ENCODE data around the gene PCDHGA1. TPM values are rescaled to one million over a fixed set of nuclear protein-coding genes. Genes with fewer than 3 reads are reported as not detected.
"Not testable (repeated sequence)": the region's sequence is repeated elsewhere in the genome, so short reads cannot be mapped to it uniquely, and the experiment has no call there.

Gene PCDHGA1
- total RNA-seq, 2 experiments from 2014 or later: not detected

DNA sequence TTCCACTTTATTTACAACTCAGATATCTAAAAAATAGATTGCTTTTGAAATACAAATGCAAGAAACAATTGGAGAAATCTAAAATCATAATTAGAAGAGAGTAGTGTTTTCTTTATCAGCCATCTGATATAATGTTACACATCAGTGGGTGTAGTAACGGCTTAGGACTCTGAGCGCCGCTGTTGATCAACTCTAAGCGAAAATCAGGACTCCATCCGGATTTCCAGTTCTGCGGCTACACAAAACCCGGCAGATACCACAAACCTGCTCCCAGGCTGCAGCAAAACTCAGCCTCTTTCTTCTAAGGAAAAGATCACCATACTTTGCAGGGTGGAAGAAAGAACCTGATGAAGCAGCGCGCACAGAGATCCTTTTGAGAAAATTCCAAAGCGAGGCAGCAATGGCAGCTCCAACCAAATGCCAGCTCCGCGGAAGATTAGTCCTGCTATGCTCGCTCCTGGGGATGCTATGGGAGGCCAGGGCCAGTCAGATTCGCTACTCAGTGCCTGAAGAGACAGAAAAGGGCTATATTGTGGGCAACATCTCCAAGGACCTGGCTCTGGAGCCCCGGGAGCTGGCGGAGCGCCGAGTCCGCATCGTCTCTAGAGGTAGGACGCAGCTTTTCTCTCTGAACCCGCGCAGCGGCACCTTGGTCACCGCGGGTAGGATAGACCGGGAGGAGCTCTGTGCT, 72.4 kb downstream of the PCDHGA1 start, which contains the start of gene PCDHGA9:
TSS of gene PCDHGA9 (plus strand) at position 226 of the 691 bp plus-strand sequence. CDS start at position 401, 175 bp downstream.
- peak within 1 kb of the TSS; percentile 23 for H3K4me3 Mint-ChIP-seq
- DNase-seq: peak; percentile 31
- H3K9me3 Mint-ChIP-seq: peaks cover 31% of the 10 kb centered on the region
- ChIA-PET POLR2A (no interaction called here), CTCF (interaction anchor here (1.0 to 1.5 kb wide), 4 partner anchors 10 to 165 kb away, joined by 3 to 7 read pairs (median 4); partner anchors contain the start of gene PCDHGA10)
- intact Hi-C loops (cut with micrococcal nuclease): no loop called here
- H3K36me3 Mint-ChIP-seq: peaks cover 25% of the 10 kb centered on the region
- no peak within 1 kb of the TSS for H3K27ac Mint-ChIP-seq
- H3K4me1 Mint-ChIP-seq (ENCODE audit: low read depth): no peaks in the 10 kb centered on the region
- H3K27me3 Mint-ChIP-seq: peaks cover 57% of the 10 kb centered on the region

DNA sequence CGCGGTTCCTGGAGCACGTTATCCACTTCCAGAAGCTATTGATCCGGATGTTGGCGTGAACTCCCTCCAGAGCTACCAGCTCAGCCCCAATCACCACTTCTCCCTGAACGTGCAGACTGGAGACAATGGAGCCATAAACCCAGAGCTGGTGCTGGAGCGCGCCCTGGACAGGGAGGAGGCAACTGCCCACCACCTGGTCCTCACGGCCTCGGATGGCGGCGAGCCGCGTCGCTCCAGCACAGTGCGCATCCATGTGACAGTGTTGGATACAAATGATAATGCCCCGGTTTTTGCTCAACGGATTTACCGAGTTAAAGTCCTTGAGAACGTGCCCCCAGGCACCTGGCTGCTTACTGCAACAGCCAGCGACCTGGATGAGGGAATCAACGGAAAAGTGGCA, 73.1 kb downstream of the PCDHGA1 start:
- H3K36me3 Mint-ChIP-seq: peaks cover 27% of the 10 kb centered on the region

GRCh38 chr5:141407790-141408505, 77.6 kb downstream of the PCDHGA1 start, which contains the start of gene PCDHGB6:
Gene PCDHGB6, plus strand, starts transcription at chr5:141408021. Its CDS starts 182 bp downstream, at chr5:141408203.
- CTCF ChIA-PET: interaction anchor here (0.7 to 1.4 kb wide), 6 partner anchors 34 to 156 kb away, joined by 3 to 6 read pairs (median 4); partner anchors contain the start of gene PCDHGA6
- peaks cover 22% of the 10 kb centered on the region for H3K36me3 Mint-ChIP-seq
- DNase-seq: peak; percentile 53
- H3K4me3 Mint-ChIP-seq: peak within 1 kb of the TSS; percentile 34
- peaks cover 60% of the 10 kb centered on the region for H3K27me3 Mint-ChIP-seq
- peaks cover 28% of the 10 kb centered on the region for H3K9me3 Mint-ChIP-seq
- H3K4me1 Mint-ChIP-seq (ENCODE audit: low read depth); POLR2A ChIA-PET; intact Hi-C loops (cut with micrococcal nuclease); H3K27ac Mint-ChIP-seq: not testable (repeated sequence)

More for the DNA sequence above, 73.1 kb downstream of the PCDHGA1 start:
- H3K4me1 Mint-ChIP-seq (ENCODE audit: low read depth): peaks cover 2% of the 10 kb centered on the region
- ChIA-PET POLR2A (interaction anchor here (0.6 kb wide), 1 partner anchor 8 kb away, joined by 3 read pairs; no protein-coding TSS in a partner anchor), CTCF (interaction anchor here (1.0 to 1.5 kb wide), 4 partner anchors 10 to 164 kb away, joined by 3 to 7 read pairs (median 4); partner anchors contain the start of gene PCDHGA10)
- intact Hi-C loops (cut with micrococcal nuclease): no loop called here
- H3K9me3 Mint-ChIP-seq: peaks cover 33% of the 10 kb centered on the region
- no peak for DNase-seq
- no peak overlapping the region for H3K4me3 Mint-ChIP-seq
- H3K27ac Mint-ChIP-seq: no peak overlapping the region
- peaks cover 63% of the 10 kb centered on the region for H3K27me3 Mint-ChIP-seq

- Mint-ChIP-seq H3K4me3 (no peak overlapping the region), H3K27ac (no peak overlapping the region), H3K36me3 (peaks cover 18% of the 10 kb centered on the region), H3K9me3 (peaks cover 27% of the 10 kb centered on the region), H3K4me1 (ENCODE audit: low read depth) (peaks cover 15% of the 10 kb centered on the region), H3K27me3 (peaks cover 59% of the 10 kb centered on the region)
- POLR2A ChIA-PET: no interaction called here
- CTCF ChIA-PET: no interaction called here
- intact Hi-C loops (cut with micrococcal nuclease): loop anchor here (5.0 to 10.0 kb wide), 2 partner anchors 45 to 103 kb away; partner anchors contain the start of gene PCDHGA5
- DNase-seq: no peak
Measured at GRCh38 chr5:141409598-141410306, 79.4 kb downstream of the PCDHGA1 start.

- ChIA-PET CTCF (interaction anchor here (2.4 to 3.2 kb wide), 3 partner anchors 91 to 152 kb away, joined by 10 to 29 read pairs (median 23); partner anchors contain the start of gene TAF7), POLR2A (no interaction called here)
- H3K27me3 Mint-ChIP-seq: peaks cover 61% of the 10 kb centered on the region
- H3K4me1 Mint-ChIP-seq (ENCODE audit: low read depth): peaks cover 18% of the 10 kb centered on the region
- H3K36me3 Mint-ChIP-seq: peaks cover 19% of the 10 kb centered on the region
- H3K9me3 Mint-ChIP-seq: peaks cover 25% of the 10 kb centered on the region
- H3K4me3 Mint-ChIP-seq: no peak overlapping the region
- no peak overlapping the region for H3K27ac Mint-ChIP-seq
- intact Hi-C loops (cut with micrococcal nuclease): loop anchor here (5.0 to 10.0 kb wide), 2 partner anchors 47 to 101 kb away; partner anchors contain the start of gene PCDHGA5
- DNase-seq: no peak
Measured at GRCh38 chr5:141411575-141411974, 81.3 kb downstream of the PCDHGA1 start.

DNA sequence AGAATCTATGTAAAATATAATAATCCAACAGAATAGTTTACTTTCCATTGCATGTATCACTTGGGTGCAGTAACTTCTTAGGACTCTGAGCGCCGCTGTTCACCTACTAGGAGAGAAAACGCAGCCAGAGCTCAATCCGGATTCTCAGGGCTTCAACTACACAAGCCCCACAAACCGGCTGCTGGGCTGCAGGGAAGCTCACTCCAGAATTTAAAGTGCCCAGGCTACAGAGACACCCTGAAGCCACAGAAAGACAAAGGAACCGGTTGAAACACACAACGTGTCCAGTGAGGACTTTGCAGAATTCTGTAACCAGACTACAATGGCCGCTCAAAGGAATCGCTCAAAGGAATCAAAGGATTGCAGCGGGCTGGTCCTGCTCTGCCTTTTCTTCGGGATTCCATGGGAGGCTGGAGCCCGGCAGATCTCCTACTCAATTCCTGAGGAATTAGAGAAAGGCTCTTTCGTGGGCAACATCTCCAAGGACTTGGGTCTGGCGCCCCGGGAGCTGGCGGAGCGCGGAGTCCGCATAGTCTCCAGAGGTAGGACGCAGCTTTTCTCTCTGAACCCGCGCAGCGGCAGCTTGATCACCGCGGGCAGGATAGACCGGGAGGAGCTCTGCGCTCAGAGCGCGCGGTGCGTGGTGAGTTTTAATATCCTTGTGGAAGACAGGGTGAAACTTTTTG, 82.7 kb downstream of the PCDHGA1 start, which contains the start of gene PCDHGA10:
TSS of gene PCDHGA10 (plus strand) at position 134 of the 686 bp plus-strand sequence. CDS start at position 323, 189 bp downstream.
- H3K4me3 Mint-ChIP-seq: peak within 1 kb of the TSS; percentile 66
- H3K27me3 Mint-ChIP-seq: peaks cover 61% of the 10 kb centered on the region
- H3K36me3 Mint-ChIP-seq: peaks cover 25% of the 10 kb centered on the region
- H3K9me3 Mint-ChIP-seq: peaks cover 23% of the 10 kb centered on the region
- ChIA-PET POLR2A (no interaction called here), CTCF (interaction anchor here (0.6 to 3.3 kb wide), 32 partner anchors 8 to 236 kb away, joined by 3 to 59 read pairs (median 4); partner anchors contain the start of genes PCDHB10, PCDHB8, PCDHGA11 and PCDHGA12)
- peaks cover 18% of the 10 kb centered on the region for H3K4me1 Mint-ChIP-seq (ENCODE audit: low read depth)
- DNase-seq: peak; percentile 69
- intact Hi-C loops (cut with micrococcal nuclease): loop anchor here (2.0 to 10.0 kb wide), 4 partner anchors 48 to 146 kb away; partner anchors contain the start of gene PCDHGA5
- H3K27ac Mint-ChIP-seq: no peak within 1 kb of the TSS

DNA sequence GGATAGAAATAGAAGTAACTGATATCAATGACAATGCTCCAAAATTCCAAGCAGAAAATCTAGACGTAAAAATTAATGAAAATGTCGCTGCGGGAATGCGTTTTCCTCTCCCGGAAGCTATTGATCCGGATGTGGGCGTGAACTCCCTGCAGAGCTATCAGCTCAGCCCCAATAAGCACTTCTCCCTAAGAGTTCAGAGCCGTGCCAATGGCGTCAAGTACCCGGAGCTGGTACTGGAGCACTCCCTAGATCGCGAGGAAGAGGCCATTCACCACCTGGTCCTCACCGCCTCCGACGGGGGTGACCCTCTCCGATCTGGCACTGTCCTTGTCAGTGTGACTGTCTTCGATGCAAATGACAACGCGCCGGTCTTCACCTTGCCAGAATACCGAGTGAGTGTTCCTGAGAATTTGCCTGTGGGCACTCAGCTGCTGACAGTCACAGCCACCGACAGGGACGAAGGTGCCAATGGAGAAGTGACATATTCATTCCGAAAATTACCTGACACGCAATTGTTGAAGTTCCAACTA, 83.3 kb downstream of the PCDHGA1 start:
- peaks cover 28% of the 10 kb centered on the region for H3K36me3 Mint-ChIP-seq
- ChIA-PET CTCF (interaction anchor here (0.6 to 3.3 kb wide), 28 partner anchors 8 to 221 kb away, joined by 3 to 59 read pairs (median 5); partner anchors contain the start of genes PCDHB10, PCDHGA11, PCDHGA12 and PCDHGA6), POLR2A (no interaction called here)
- no peak for DNase-seq
- H3K27me3 Mint-ChIP-seq: peaks cover 62% of the 10 kb centered on the region
- H3K4me3 Mint-ChIP-seq: peak overlapping the region; percentile 66
- no peak overlapping the region for H3K27ac Mint-ChIP-seq
- H3K9me3 Mint-ChIP-seq: peaks cover 27% of the 10 kb centered on the region
- H3K4me1 Mint-ChIP-seq (ENCODE audit: low read depth): peaks cover 15% of the 10 kb centered on the region
- intact Hi-C loops (cut with micrococcal nuclease): loop anchor here (2.0 to 10.0 kb wide), 4 partner anchors 49 to 145 kb away; partner anchors contain the start of gene PCDHGA5

DNA sequence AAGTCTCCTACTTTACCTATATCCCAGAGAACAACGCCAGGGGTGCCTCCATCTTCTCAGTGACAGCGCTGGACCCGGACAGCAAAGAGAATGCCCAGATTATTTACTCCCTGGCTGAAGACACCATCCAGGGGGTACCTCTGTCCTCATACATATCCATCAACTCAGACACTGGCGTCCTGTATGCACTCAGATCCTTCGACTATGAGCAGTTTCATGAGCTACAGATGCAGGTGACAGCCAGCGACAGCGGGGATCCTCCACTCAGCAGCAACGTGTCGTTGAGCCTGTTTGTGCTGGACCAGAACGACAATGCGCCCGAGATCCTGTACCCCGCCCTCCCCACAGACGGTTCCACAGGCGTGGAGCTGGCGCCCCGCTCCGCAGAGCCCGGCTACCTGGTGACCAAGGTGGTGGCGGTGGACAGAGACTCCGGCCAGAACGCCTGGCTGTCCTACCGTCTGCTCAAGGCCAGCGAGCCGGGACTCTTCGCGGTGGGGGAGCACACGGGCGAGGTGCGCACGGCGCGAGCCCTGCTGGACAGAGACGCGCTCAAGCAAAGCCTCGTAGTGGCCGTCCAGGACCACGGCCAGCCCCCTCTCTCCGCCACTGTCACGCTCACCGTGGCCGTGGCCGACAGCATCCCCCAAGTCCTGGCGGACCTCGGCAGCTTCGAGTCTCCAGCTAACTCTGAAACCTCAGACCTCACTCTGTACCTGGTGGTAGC, 84.4 kb downstream of the PCDHGA1 start:
- H3K27ac Mint-ChIP-seq, H3K4me3 Mint-ChIP-seq, DNase-seq, POLR2A ChIA-PET: not testable (repeated sequence)
- CTCF ChIA-PET: interaction anchor here (0.6 to 3.3 kb wide), 9 partner anchors 15 to 149 kb away, joined by 3 to 59 read pairs (median 13); partner anchors contain the start of genes PCDHGA12, PCDHGB3 and PCDHGB5
- Mint-ChIP-seq H3K9me3 (peaks cover 25% of the 10 kb centered on the region), H3K36me3 (peaks cover 26% of the 10 kb centered on the region), H3K4me1 (ENCODE audit: low read depth) (peaks cover 15% of the 10 kb centered on the region), H3K27me3 (peaks cover 62% of the 10 kb centered on the region)
- intact Hi-C loops (cut with micrococcal nuclease): loop anchor here (5.0 to 10.0 kb wide), 2 partner anchors 50 to 98 kb away; partner anchors contain the start of gene PCDHGA5

DNA sequence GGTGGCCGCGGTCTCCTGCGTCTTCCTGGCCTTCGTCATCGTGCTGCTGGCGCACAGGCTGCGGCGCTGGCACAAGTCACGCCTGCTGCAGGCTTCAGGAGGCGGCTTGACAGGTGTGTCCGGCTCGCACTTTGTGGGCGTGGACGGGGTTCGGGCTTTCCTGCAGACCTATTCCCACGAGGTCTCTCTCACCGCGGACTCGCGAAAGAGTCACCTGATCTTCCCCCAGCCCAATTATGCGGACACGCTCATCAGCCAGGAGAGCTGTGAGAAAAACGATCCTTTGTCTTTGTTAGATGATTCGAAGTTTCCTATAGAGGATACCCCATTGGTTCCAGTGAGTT, 84.9 kb downstream of the PCDHGA1 start:
- H3K27ac Mint-ChIP-seq, H3K4me3 Mint-ChIP-seq, POLR2A ChIA-PET, DNase-seq: not testable (repeated sequence)
- H3K4me1 Mint-ChIP-seq (ENCODE audit: low read depth): peaks cover 15% of the 10 kb centered on the region
- CTCF ChIA-PET: interaction anchor here (1.3 to 3.1 kb wide), 2 partner anchors 15 to 97 kb away, joined by 4 to 32 read pairs; partner anchors contain the start of gene PCDHGA12
- peaks cover 64% of the 10 kb centered on the region for H3K27me3 Mint-ChIP-seq
- intact Hi-C loops (cut with micrococcal nuclease): loop anchor here (10.0 kb wide), 1 partner anchor 50 kb away; the partner anchor contains the start of gene PCDHGA5
- H3K36me3 Mint-ChIP-seq: peaks cover 28% of the 10 kb centered on the region
- H3K9me3 Mint-ChIP-seq: peaks cover 27% of the 10 kb centered on the region

Data from activated CD4-positive, alpha-beta memory T cell treated with anti-CD3 and anti-CD28 coated beads for 36 hours (primary cell).